Colonic mucosa (tissue), 4 donors: ENCODE measurements around the gene GAPVD1. TPM values are rescaled to one million over a fixed set of nuclear protein-coding genes. Genes with fewer than 3 reads are reported as not detected.
"Not testable (repeated sequence)": the region's sequence is repeated elsewhere in the genome, so short reads cannot be mapped to it uniquely, and the experiment has no call there.

Experiments used
- DNase-seq: peaks from one replicate; pipeline ENCODE4 v3.0.0-alpha.2; 2020
- H3K27ac ChIP-seq: fragments of 200-600 bp; one replicate; pipeline ENCODE4 v1.8.0; 2021
- H3K27me3 ChIP-seq: fragments of 200-600 bp; one replicate; pipeline ENCODE4 v1.8.0; 2021
- H3K36me3 ChIP-seq: fragments of 200-600 bp; one replicate; pipeline ENCODE4 v1.8.0; 2021
- H3K4me1 ChIP-seq: fragments of 200-600 bp; one replicate; pipeline ENCODE4 v1.8.0; 2021; ENCODE audit warnings: mild to moderate bottlenecking
- H3K4me3 ChIP-seq: fragments of 200-600 bp; one replicate; pipeline ENCODE4 v1.8.0; 2021
- H3K9ac ChIP-seq, 2 donors: one replicate each; pipeline ENCODE4 v1.7.0; 2013; ENCODE audit warnings: control low read depth in 2 of 2, low read depth in 2 of 2, low read length in 2 of 2
- H3K9me3 ChIP-seq: fragments of 200-600 bp; one replicate; pipeline ENCODE4 v1.8.0; 2021
- CTCF ChIP-seq: fragments of 200-600 bp; IDR thresholded peaks from one replicate; pipeline ENCODE4 v1.8.0; 2022; ENCODE audit warnings: antibody characterized with exemption, mild to moderate bottlenecking
- intact Hi-C: fragments of 100-400 bp; cut with DNase I; formaldehyde crosslinking; loops from one replicate; pipeline ENCODE4 v1.14.1; 2022
- total RNA-seq, 2 donors: library from RNA; stranded (reverse); fragmentation: NEBNext Ultra II Directional in 1 of 2; extraction: Animal tissue kit (Norgen Biotek cat#: 25700) in 1 of 2; gene quantifications; one replicate each; pipeline ENCODE4 v1.2.1, GENCODE V29; 2021
- donor health status: healthy.
- donor health status: DM: no; HTN: no; CAD: no.
- donor health status: DM: no; HTN: no; CAD: no.

Gene GAPVD1
- total RNA-seq, 2 donors from 2014 or later: 38.9 to 42.0 TPM

DNA sequence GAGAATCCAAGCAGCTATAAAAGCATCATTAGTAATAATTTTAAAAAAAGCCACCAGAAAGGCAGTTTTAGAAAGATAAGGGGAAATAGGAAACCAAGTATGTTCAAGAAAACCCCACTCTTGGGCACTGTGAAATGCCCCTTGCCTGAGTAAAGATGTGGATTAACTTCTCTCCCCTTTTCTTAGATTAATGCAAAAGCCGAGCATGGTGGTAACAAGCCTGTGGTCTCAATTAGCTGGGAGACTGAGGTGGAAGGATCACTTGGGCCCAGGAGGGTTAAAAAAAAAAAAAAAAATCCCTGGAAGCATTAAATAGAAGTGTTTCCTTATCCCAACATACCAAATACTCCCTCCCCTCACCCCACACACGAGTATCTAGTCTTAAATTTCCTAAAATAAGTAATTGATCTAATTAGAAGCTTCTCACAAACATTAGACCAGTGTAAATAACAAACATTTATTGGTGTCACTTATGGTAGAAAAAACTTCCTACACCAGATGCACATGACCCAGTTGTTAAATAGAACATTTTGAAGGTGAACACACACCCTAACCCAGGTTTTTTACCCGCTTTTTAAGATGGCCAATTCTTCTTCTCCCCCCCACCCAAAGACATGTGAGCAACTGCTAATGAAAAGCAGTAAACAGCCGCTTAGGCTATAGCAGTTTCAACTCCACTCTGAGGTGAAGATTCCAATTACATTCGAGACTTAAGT lies 25.7 kb upstream of the GAPVD1 start:
- TF ChIP-seq CTCF: no peak
- Histone ChIP-seq H3K4me1 (peaks cover 20% of the 10 kb centered on the region), H3K36me3 (peaks cover 14% of the 10 kb centered on the region), H3K27me3 (no peaks in the 10 kb centered on the region), H3K9ac (no peak overlapping the region), H3K27ac (no peak overlapping the region), H3K9me3 (no peaks in the 10 kb centered on the region), H3K4me3 (no peak overlapping the region)
- intact Hi-C loops: no loop called here
- DNase-seq: no peak

GRCh38 chr9:125236520-125237159 lies 25.0 kb upstream of the GAPVD1 start:
- H3K4me3 ChIP-seq, H3K27me3 ChIP-seq, DNase-seq, H3K9ac ChIP-seq, H3K27ac ChIP-seq, intact Hi-C loops, H3K9me3 ChIP-seq: not testable (repeated sequence)
- Histone ChIP-seq H3K4me1 (peaks cover 20% of the 10 kb centered on the region), H3K36me3 (peaks cover 14% of the 10 kb centered on the region)

DNA sequence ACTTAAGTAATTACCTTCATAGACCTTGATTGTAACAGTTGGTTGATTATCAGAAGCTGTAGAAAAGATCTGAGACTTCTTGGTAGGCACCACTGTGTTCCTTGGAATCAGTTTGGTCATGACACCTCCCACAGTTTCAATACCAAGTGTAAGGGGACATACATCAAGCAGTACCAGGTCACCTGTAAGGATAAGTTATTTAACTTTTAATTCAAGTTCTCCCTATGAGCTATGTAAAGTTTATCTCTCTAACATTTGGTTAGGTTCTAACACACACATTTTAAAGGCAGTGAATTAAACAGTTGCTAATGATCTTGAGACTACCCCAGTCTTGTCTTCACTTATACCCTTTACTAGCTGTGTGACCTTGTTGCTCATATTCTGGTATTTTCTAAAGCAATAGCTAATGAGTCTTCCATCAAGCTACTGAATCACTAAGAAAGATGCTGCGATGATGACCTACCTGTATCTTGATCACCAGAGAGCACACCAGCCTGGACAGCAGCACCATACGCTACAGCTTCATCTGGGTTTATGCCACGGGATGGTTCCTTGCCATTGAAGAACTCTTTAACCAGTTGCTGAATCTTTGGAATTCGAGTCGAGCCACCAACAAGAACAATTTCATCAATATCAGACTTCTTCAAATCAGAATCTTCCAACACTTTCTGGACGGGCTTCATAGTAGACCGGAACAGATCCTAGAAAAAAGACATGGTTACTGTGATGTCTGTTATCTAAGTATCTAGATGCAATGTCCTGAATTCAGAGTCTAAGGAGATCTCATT lies 23.3 kb upstream of the GAPVD1 start:
- H3K9ac ChIP-seq: peak overlapping the region in 1 of 2 donors; percentile 31
- H3K36me3 ChIP-seq: peaks cover 14% of the 10 kb centered on the region
- intact Hi-C loops: no loop called here
- no peaks in the 10 kb centered on the region for H3K9me3 ChIP-seq
- no peaks in the 10 kb centered on the region for H3K27me3 ChIP-seq
- no peak for TF ChIP-seq CTCF
- H3K4me3 ChIP-seq: peak overlapping the region; percentile 99
- H3K27ac ChIP-seq: no peak overlapping the region
- DNase-seq: no peak
- peaks cover 20% of the 10 kb centered on the region for H3K4me1 ChIP-seq

DNA sequence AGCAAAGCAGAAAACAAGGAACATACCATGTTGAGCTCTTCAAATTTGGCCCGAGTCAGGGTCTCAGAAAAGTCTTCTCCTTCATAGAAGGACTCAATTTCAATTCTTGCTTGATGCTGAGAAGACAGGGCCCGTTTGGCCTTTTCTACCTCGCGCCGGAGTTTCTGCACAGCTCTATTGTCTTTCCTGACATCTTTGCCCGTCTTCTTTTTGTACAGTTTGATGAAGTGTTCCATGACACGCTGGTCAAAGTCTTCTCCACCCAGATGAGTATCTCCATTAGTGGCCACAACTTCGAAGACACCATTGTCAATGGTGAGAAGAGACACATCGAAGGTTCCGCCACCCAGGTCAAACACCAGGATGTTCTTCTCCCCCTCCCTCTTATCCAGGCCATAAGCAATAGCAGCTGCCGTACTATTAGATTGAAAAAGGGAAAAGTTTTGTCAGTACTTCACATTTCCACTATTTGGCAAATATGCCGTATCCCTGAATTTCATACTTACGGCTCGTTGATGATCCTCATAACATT lies 22.6 kb upstream of the GAPVD1 start:
- Histone ChIP-seq H3K9me3 (no peaks in the 10 kb centered on the region), H3K27me3 (no peaks in the 10 kb centered on the region), H3K36me3 (peaks cover 14% of the 10 kb centered on the region), H3K27ac (no peak overlapping the region), H3K9ac (no peak overlapping the region), H3K4me3 (peak overlapping the region; percentile 99), H3K4me1 (peaks cover 20% of the 10 kb centered on the region)
- no peak for TF ChIP-seq CTCF
- DNase-seq: no peak
- intact Hi-C loops: no loop called here

GRCh38 chr9:125239631-125240597 lies 21.7 kb upstream of the GAPVD1 start:
- peaks cover 20% of the 10 kb centered on the region for H3K4me1 ChIP-seq
- no peaks in the 10 kb centered on the region for H3K27me3 ChIP-seq
- H3K27ac ChIP-seq: peak overlapping the region; percentile 96
- H3K4me3 ChIP-seq: peak overlapping the region; percentile 99
- intact Hi-C loops: no loop called here
- DNase-seq: no peak
- peak overlapping the region; percentile 98 to 99 for H3K9ac ChIP-seq
- no peaks in the 10 kb centered on the region for H3K9me3 ChIP-seq
- H3K36me3 ChIP-seq: peaks cover 14% of the 10 kb centered on the region
- no peak for TF ChIP-seq CTCF
